Astrocyte (in vitro differentiated cells and primary cell): ENCODE measurements around the gene SPATA31C1. TPM values are rescaled to one million over a fixed set of nuclear protein-coding genes. Genes with fewer than 3 reads are reported as not detected.

ENCODE experiments used
- DNase-seq: peaks from one replicate; pipeline ENCODE4 v3.0.0-alpha.2; 2010; ENCODE audit warnings: low read depth
- FAIRE-seq: peaks from 2 replicates; lab custom pipeline; 2011; peaks lifted over from hg19 to GRCh38; lab: Jason Lieb, UNC
- H2AFZ ChIP-seq: 2 replicates; pipeline ENCODE4 v1.6.0; 2012; ENCODE audit warnings: low read depth, low read length, inconsistent platforms
- H3K27ac ChIP-seq: 2 replicates; pipeline ENCODE4 v1.5.1; 2011; ENCODE audit warnings: low read depth, low read length, inconsistent platforms
- H3K27me3 ChIP-seq: 2 replicates; pipeline ENCODE4 v1.6.0; 2011; ENCODE audit warnings: low read length, inconsistent platforms; ENCODE audit not compliant: insufficient read depth
- H3K36me3 ChIP-seq: 2 replicates; pipeline ENCODE4 v1.5.1; 2011; ENCODE audit warnings: low read length, inconsistent platforms; ENCODE audit not compliant: insufficient read depth
- H3K4me1 ChIP-seq: 2 replicates; pipeline ENCODE4 v1.5.1; 2011; ENCODE audit warnings: low read length, inconsistent platforms; ENCODE audit not compliant: insufficient read depth
- H3K4me2 ChIP-seq: 2 replicates; pipeline ENCODE4 v1.6.0; 2012; ENCODE audit warnings: low read length, inconsistent platforms
- H3K4me3 ChIP-seq: 2 replicates; pipeline ENCODE4 v1.5.1; 2011; ENCODE audit warnings: low read depth, mild to moderate bottlenecking, low read length, inconsistent platforms; ENCODE audit not compliant: insufficient read depth
- H3K79me2 ChIP-seq: 2 replicates; pipeline ENCODE4 v1.6.0; 2012; ENCODE audit warnings: mild to moderate bottlenecking, low read length, inconsistent platforms; ENCODE audit not compliant: insufficient read depth
- H3K9ac ChIP-seq: 2 replicates; pipeline ENCODE4 v1.6.0; 2012; ENCODE audit warnings: mild to moderate bottlenecking, low read length, inconsistent platforms
- H3K9me3 ChIP-seq: 2 replicates; pipeline ENCODE4 v1.5.1; 2012; ENCODE audit warnings: low read depth, mild to moderate bottlenecking, low read length, inconsistent platforms; ENCODE audit not compliant: insufficient read depth
- H4K20me1 ChIP-seq: 2 replicates; pipeline ENCODE4 v1.6.0; 2012; ENCODE audit warnings: low read length, inconsistent platforms; ENCODE audit not compliant: insufficient read depth
- H3K27ac Mint-ChIP-seq: one replicate; pipeline ENCODE4 v1.8.0; 2021; ENCODE audit warnings: mild to moderate bottlenecking, mixed read lengths; ENCODE audit not compliant: unreplicated experiment
- H3K27me3 Mint-ChIP-seq: one replicate; pipeline ENCODE4 v1.8.0; 2021; ENCODE audit warnings: low read depth, mixed read lengths; ENCODE audit not compliant: unreplicated experiment
- H3K36me3 Mint-ChIP-seq: one replicate; pipeline ENCODE4 v1.8.0; 2021; ENCODE audit warnings: low read depth, mixed read lengths; ENCODE audit not compliant: unreplicated experiment
- H3K4me1 Mint-ChIP-seq: one replicate; pipeline ENCODE4 v1.8.0; 2021; ENCODE audit warnings: low read depth, mixed read lengths; ENCODE audit not compliant: unreplicated experiment
- H3K4me3 Mint-ChIP-seq: one replicate; pipeline ENCODE4 v1.8.0; 2021; ENCODE audit warnings: mild to moderate bottlenecking, moderate library complexity, mixed read lengths; ENCODE audit not compliant: unreplicated experiment
- H3K9me3 Mint-ChIP-seq: one replicate; pipeline ENCODE4 v1.8.0; 2021; ENCODE audit warnings: mild to moderate bottlenecking, mixed read lengths; ENCODE audit not compliant: unreplicated experiment
- EZH2 ChIP-seq: IDR thresholded peaks from 2 replicates; pipeline ENCODE4 v1.6.1; 2012; ENCODE audit warnings: mild to moderate bottlenecking, low read length, inconsistent platforms; ENCODE audit not compliant: insufficient read depth
- total RNA-seq: library from RNA; stranded (reverse); gene quantifications from 2 replicates; pipeline ENCODE4 v1.2.1, GENCODE V29; 2021
- TF ChIP-seq, protein P1 (sequence below): IDR thresholded peaks from 2 replicates; pipeline ENCODE4 v1.5.1; 2011; ENCODE audit warnings: low read depth, mild to moderate bottlenecking, inconsistent platforms, low read length, moderate library complexity; ENCODE audit not compliant: insufficient read depth

The SPATA31C1 gene
- total RNA-seq, 1 donor from 2014 or later, result not detected

DNA sequence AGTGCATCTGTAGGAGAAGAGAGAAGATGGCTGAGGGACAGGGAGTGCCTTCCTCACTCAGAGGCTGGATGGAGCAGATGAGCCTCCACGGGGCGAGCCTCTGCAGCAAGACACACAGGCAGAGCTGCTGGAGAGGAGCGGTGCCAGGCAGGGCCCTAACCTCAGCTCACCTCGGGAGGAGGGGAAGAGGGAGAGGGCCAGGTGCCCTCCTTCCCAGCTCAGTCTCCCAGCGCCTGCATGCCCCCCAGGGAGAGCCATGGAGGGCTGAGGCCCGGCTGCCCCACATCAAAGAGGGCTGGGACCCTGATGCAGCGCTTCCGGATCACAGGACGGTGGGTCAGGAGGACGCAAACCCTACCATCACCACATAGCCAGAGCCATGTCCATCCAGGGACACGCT is 48.7 kb upstream of the SPATA31C1 start:
- H3K27ac ChIP-seq, result no peak overlapping the region
- Mint-ChIP-seq H3K9me3 (no peaks in the 10 kb centered on the region), H3K4me3 (no peak overlapping the region), H3K27ac (peak overlapping the region; percentile 18), H3K27me3 (peaks cover 12% of the 10 kb centered on the region), H3K4me1 (peaks cover 13% of the 10 kb centered on the region), H3K36me3 (peaks cover 2% of the 10 kb centered on the region)
- TF ChIP-seq, protein P1, sequence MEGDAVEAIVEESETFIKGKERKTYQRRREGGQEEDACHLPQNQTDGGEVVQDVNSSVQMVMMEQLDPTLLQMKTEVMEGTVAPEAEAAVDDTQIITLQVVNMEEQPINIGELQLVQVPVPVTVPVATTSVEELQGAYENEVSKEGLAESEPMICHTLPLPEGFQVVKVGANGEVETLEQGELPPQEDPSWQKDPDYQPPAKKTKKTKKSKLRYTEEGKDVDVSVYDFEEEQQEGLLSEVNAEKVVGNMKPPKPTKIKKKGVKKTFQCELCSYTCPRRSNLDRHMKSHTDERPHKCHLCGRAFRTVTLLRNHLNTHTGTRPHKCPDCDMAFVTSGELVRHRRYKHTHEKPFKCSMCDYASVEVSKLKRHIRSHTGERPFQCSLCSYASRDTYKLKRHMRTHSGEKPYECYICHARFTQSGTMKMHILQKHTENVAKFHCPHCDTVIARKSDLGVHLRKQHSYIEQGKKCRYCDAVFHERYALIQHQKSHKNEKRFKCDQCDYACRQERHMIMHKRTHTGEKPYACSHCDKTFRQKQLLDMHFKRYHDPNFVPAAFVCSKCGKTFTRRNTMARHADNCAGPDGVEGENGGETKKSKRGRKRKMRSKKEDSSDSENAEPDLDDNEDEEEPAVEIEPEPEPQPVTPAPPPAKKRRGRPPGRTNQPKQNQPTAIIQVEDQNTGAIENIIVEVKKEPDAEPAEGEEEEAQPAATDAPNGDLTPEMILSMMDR, result no peak
- TF ChIP-seq EZH2, result no peak
- DNase-seq (no peak), FAIRE-seq (no peak)
- peaks cover 8% of the 10 kb centered on the region for H3K4me1 ChIP-seq
- H3K4me3 ChIP-seq, result no peak overlapping the region
- H3K79me2 ChIP-seq, result no peaks in the 10 kb centered on the region
- H4K20me1 ChIP-seq, result no peaks in the 10 kb centered on the region
- no peaks in the 10 kb centered on the region for H3K36me3 ChIP-seq
- H3K9ac ChIP-seq, result no peak overlapping the region
- H3K27me3 ChIP-seq, result no peaks in the 10 kb centered on the region
- H3K4me2 ChIP-seq, result no peak overlapping the region
- H3K9me3 ChIP-seq, result no peaks in the 10 kb centered on the region
- no peak overlapping the region for H2AFZ ChIP-seq

- no peaks in the 10 kb centered on the region for H3K9me3 ChIP-seq
- H3K4me1 Mint-ChIP-seq, result peaks cover 11% of the 10 kb centered on the region
- H3K9ac ChIP-seq, result no peak overlapping the region
- DNase-seq, result no peak
- peaks cover 13% of the 10 kb centered on the region for H3K27me3 Mint-ChIP-seq
- no peaks in the 10 kb centered on the region for H4K20me1 ChIP-seq
- H3K27ac Mint-ChIP-seq, result no peak overlapping the region
- H3K4me3 Mint-ChIP-seq, result no peak overlapping the region
- H3K9me3 Mint-ChIP-seq, result peaks cover 2% of the 10 kb centered on the region
- peaks cover 8% of the 10 kb centered on the region for H3K4me1 ChIP-seq
- H2AFZ ChIP-seq, result no peak overlapping the region
- no peaks in the 10 kb centered on the region for H3K79me2 ChIP-seq
- no peak overlapping the region for H3K27ac ChIP-seq
- no peak overlapping the region for H3K4me3 ChIP-seq
- peaks cover 2% of the 10 kb centered on the region for H3K36me3 Mint-ChIP-seq
- no peak for FAIRE-seq
- H3K27me3 ChIP-seq, result no peaks in the 10 kb centered on the region
- no peak overlapping the region for H3K4me2 ChIP-seq
- no peaks in the 10 kb centered on the region for H3K36me3 ChIP-seq
- TF ChIP-seq, protein P1, result no peak
- TF ChIP-seq EZH2, result no peak
These were observed 46.2 kb upstream of the SPATA31C1 start for GRCh38 chr9:87871425-87872078.

GRCh38 chr9:87872079-87872624 is 45.6 kb upstream of the SPATA31C1 start:
- no peaks in the 10 kb centered on the region for H4K20me1 ChIP-seq

More at GRCh38 chr9:87872079-87872624, 45.6 kb upstream of the SPATA31C1 start:
- H3K9me3 ChIP-seq, result no peaks in the 10 kb centered on the region
- no peaks in the 10 kb centered on the region for H3K79me2 ChIP-seq
- no peaks in the 10 kb centered on the region for H3K27me3 ChIP-seq
- Mint-ChIP-seq H3K4me1 (peaks cover 11% of the 10 kb centered on the region), H3K4me3 (no peak overlapping the region), H3K27ac (no peak overlapping the region), H3K9me3 (peaks cover 4% of the 10 kb centered on the region), H3K36me3 (peaks cover 2% of the 10 kb centered on the region), H3K27me3 (peaks cover 12% of the 10 kb centered on the region)
- no peak overlapping the region for H2AFZ ChIP-seq
- peak; percentile 25 for DNase-seq
- TF ChIP-seq, protein P1, result no peak
- no peak for TF ChIP-seq EZH2
- peaks cover 8% of the 10 kb centered on the region for H3K4me1 ChIP-seq
- H3K9ac ChIP-seq, result no peak overlapping the region
- H3K4me2 ChIP-seq, result no peak overlapping the region
- no peak overlapping the region for H3K4me3 ChIP-seq
- no peaks in the 10 kb centered on the region for H3K36me3 ChIP-seq
- FAIRE-seq, result no peak
- no peak overlapping the region for H3K27ac ChIP-seq
